Heart right ventricle (tissue), 16 donors: ENCODE results near the gene PHF19. TPM values are rescaled to one million over a fixed set of nuclear protein-coding genes. Genes with fewer than 3 reads are reported as not detected.

Experiments used
- ATAC-seq, 8 donors: fragments of 200-7000 bp; cut with Tn5 transposase; one replicate each; pipeline ENCODE4 v1.9.1; 2020; ENCODE audit warnings: mild to moderate bottlenecking in 8 of 8, moderate library complexity in 8 of 8, moderate number of reproducible peaks in 1 of 8
- DNase-seq, 2 donors: peaks; one replicate each; pipeline ENCODE4 v3.0.0-alpha.2; 2020
- H3K27ac ChIP-seq, 10 donors: fragments of 200-600 bp; sonication (generic) in 2 of 10; one replicate each; pipeline versions ENCODE4 v1.5.0 to v1.8.0; 2020 to 2022; ENCODE audit warnings: mild to moderate bottlenecking in 3 of 10
- H3K27me3 ChIP-seq, 7 donors: fragments of 200-600 bp; one replicate each; pipeline ENCODE4 v1.8.0; 2021 to 2022; ENCODE audit warnings: mild to moderate bottlenecking in 2 of 7
- H3K36me3 ChIP-seq, 9 donors: fragments of 200-600 bp; sonication (generic) in 1 of 9; one replicate each; pipeline versions ENCODE4 v1.5.0 to v1.8.0; 2020 to 2022; ENCODE audit warnings: mild to moderate bottlenecking in 2 of 9
- H3K4me1 ChIP-seq, 9 donors: fragments of 200-600 bp; sonication (generic) in 1 of 9; one replicate each; pipeline versions ENCODE4 v1.5.0 to v1.8.0; 2020 to 2022; ENCODE audit warnings: mild to moderate bottlenecking in 4 of 9
- H3K4me3 ChIP-seq, 10 donors: fragments of 200-600 bp; sonication (generic) in 2 of 10; one replicate each; pipeline versions ENCODE4 v1.5.0 to v1.8.0; 2020 to 2022; ENCODE audit warnings: mild to moderate bottlenecking in 7 of 10, moderate library complexity in 2 of 10
- H3K9me3 ChIP-seq, 11 donors: fragments of 200-600 bp in 10 of 11; sonication (generic) in 2 of 11; one replicate each; pipeline versions ENCODE4 v1.5.0 to v1.8.0; 2013 to 2022; ENCODE audit warnings: mild to moderate bottlenecking in 2 of 11, control low read depth in 1 of 11, moderate library complexity in 1 of 11
- CTCF ChIP-seq, 9 donors: fragments of 200-600 bp; sonication (generic) in 2 of 9; IDR thresholded peaks; one replicate each; pipeline versions ENCODE4 v1.5.0 to v1.8.0; 2021 to 2022; ENCODE audit warnings: antibody characterized with exemption in 9 of 9, mild to moderate bottlenecking in 5 of 9, moderate library complexity in 1 of 9
- WGBS, 2 donors: extraction: QIAGEN DNeasy Blood & Tissue Kit; methylation state at CpG; one replicate each; pipeline ENCODE4 v1.1.7; 2013; ENCODE audit warnings: inconsistent platforms in 1 of 2; 5-methylcytosine and 5-hydroxymethylcytosine counted together
- intact Hi-C, 10 donors: fragments of 100-400 bp; cut with DNase I; formaldehyde crosslinking; loops; one replicate each; pipeline versions ENCODE4 v1.11.1 to v1.14.2; 2022
- polyA plus RNA-seq, 2 donors: library from polyadenylated mRNA; stranded (reverse); fragments of 200-250 nt; gene quantifications; one replicate each; pipeline ENCODE4 v1.2.3, GENCODE V29; 2013
- total RNA-seq, 10 donors: library from RNA; stranded (reverse); fragmentation: NEBNext Ultra II Directional in 3 of 10; extraction: Animal tissue kit (Norgen Biotek cat#: 25700) in 3 of 10; gene quantifications; one replicate each; pipeline versions ENCODE4 v1.2.1 to v1.2.4, GENCODE V29; 2021 to 2023
- donor health status: Arrhythmogenic right ventricular cardiomyopathy.
- donor health status: ischemic (EF 13 %, LVEDD 7.1; RV severe dilation, severe dysfunction).
- donor health status: healthy with polysubstance abuse.
- donor health status: DM: no; HTN: yes; CAD: no.
- donor health status: DM: no; HTN: no; CAD: no.
- donor health status: ischemic (EF 25% LVEDD 6.9; RV normal size, moderate dysfunction).
- donor health status: ischemic (EF 25% LVEDD 5.7; RV mildly dilated, moderate dysfunction).
- donor health status: healthy.
- donor health status: DM: yes; HTN: yes; CAD: no.
- donor health status: Ischemic cardiomyopathy.
- donor health status: ischemic (EF 35%, LVEDD 5.7; RV mildly dilated, moderate dysfunction).
- donor health status: nonischemic (EF 11% LVEDD 7.7; RV severe dilation, severe dysfunction).
- donor health status: DM: yes; HTN: yes; CAD: no.
- donor health status: PGD.
- donor health status: ischemic (EF 29% LVEDD 5.4; RV normal size, mild dysfunction).
- donor health status: nonischemic (EF 23%, LVEDD 6.1; RV moderate dilation, normal function).

The PHF19 gene
- total and polyA plus RNA-seq, 12 donors, result 9.2 to 24.0 (median 12.8) TPM

GRCh38 chr9:120913647-120914264, 36.8 kb upstream of the PHF19 start:
- no peak for DNase-seq
- Histone ChIP-seq H3K27me3 (no peaks in the 10 kb centered on the region), H3K4me1 (peaks cover 1 to 38% (median 9%) of the 10 kb centered on the region in 9 donors), H3K36me3 (peaks cover 0 to 83% (median 0%) of the 10 kb centered on the region in 9 donors), H3K9me3 (peaks cover 0 to 6% (median 0%) of the 10 kb centered on the region in 11 donors), H3K27ac (no peak overlapping the region), H3K4me3 (no peak overlapping the region)
- ATAC-seq, result peak in 1 of 8 donors; percentile 40
- TF ChIP-seq CTCF (IDR thresholded peaks at IDR 0.05), result no peak
- 87% methylated on average over 4 of the region's 4 CpGs for WGBS, 2 donors
- intact Hi-C loops, result no loop called here

- ATAC-seq (no peak), DNase-seq (no peak)
- Histone ChIP-seq H3K27ac (no peak overlapping the region), H3K4me3 (no peak overlapping the region), H3K27me3 (no peaks in the 10 kb centered on the region), H3K4me1 (peaks cover 0 to 33% (median 5%) of the 10 kb centered on the region in 9 donors), H3K36me3 (peaks cover 0 to 82% (median 0%) of the 10 kb centered on the region in 9 donors), H3K9me3 (peaks cover 0 to 6% (median 0%) of the 10 kb centered on the region in 11 donors)
- WGBS, 2 donors, result 84 to 85% methylated on average over 13 of the region's 13 CpGs
- no peak for TF ChIP-seq CTCF (IDR thresholded peaks at IDR 0.05)
- intact Hi-C loops, result no loop called here
These were observed 36.1 kb upstream of the PHF19 start for GRCh38 chr9:120912958-120913646.

- ATAC-seq, result no peak
- TF ChIP-seq CTCF (IDR thresholded peaks at IDR 0.05), result no peak
- Histone ChIP-seq H3K4me1 (peaks cover 0 to 25% (median under 1%) of the 10 kb centered on the region in 9 donors), H3K4me3 (no peak overlapping the region), H3K27me3 (no peaks in the 10 kb centered on the region), H3K9me3 (no peaks in the 10 kb centered on the region), H3K36me3 (peaks cover 0 to 84% (median 0%) of the 10 kb centered on the region in 9 donors), H3K27ac (no peak overlapping the region)
- WGBS, 2 donors, result 93 to 97% methylated on average over 9 of the region's 9 CpGs
- intact Hi-C loops, result no loop called here
- no peak for DNase-seq
These were observed 34.4 kb upstream of the PHF19 start for GRCh38 chr9:120911295-120911837.

- 92 to 95% methylated on average over 3 of the region's 3 CpGs for WGBS, 2 donors
- intact Hi-C loops, result no loop called here
- peaks cover 0 to 86% (median 0%) of the 10 kb centered on the region in 9 donors for H3K36me3 ChIP-seq
These were observed 33.7 kb upstream of the PHF19 start for GRCh38 chr9:120910643-120911042.

More at GRCh38 chr9:120910643-120911042, 33.7 kb upstream of the PHF19 start:
- no peak for TF ChIP-seq CTCF (IDR thresholded peaks at IDR 0.05)
- Histone ChIP-seq H3K4me1 (peaks cover 0 to 17% (median 0%) of the 10 kb centered on the region in 9 donors), H3K4me3 (no peak overlapping the region), H3K27ac (no peak overlapping the region), H3K27me3 (no peaks in the 10 kb centered on the region), H3K9me3 (no peaks in the 10 kb centered on the region)
- no peak for DNase-seq
- no peak for ATAC-seq
